AG04449 (cell line): Measurements from ENCODE around the gene ERC2.

Experiments used
- CTCF ChIA-PET: fragments of 350-600 bp; formaldehyde crosslinking; extraction: SDS; loops from one replicate; lab custom pipeline; 2021; ENCODE audit warnings: antibody characterized with exemption; lab: Yijun Ruan, JAX
- POLR2A ChIA-PET: fragments of 400-600, 350-600 bp; formaldehyde crosslinking; extraction: SDS; loops from one replicate; lab custom pipeline; 2020; ENCODE audit warnings: antibody characterized with exemption, inconsistent platforms; lab: Yijun Ruan, JAX
- DNase-seq: peaks from one replicate; pipeline ENCODE4 v3.0.0-alpha.2; 2010; ENCODE audit warnings: low read depth, low spot score
- H3K4me3 ChIP-seq: 2 replicates; pipeline ENCODE4 v1.5.1; 2011; ENCODE audit warnings: low read depth, mild to moderate bottlenecking, control low read depth, low read length
- TF ChIP-seq, protein P1 (sequence below): IDR thresholded peaks from one replicate; pipeline ENCODE4 v1.5.1; 2011; ENCODE audit warnings: mild to moderate bottlenecking, moderate library complexity, low read length, control low read depth, inconsistent platforms; ENCODE audit not compliant: insufficient read depth; ENCODE audit errors: missing control alignments

The ERC2 gene

GRCh38 chr3:56484525-56485032 lies 16.3 kb upstream of the ERC2 start:
- ChIA-PET CTCF (interaction anchor here (0.8 to 1.5 kb wide), 2 partner anchors 10 to 11 kb away, joined by 3 to 4 read pairs; no protein-coding TSS in a partner anchor), POLR2A (no interaction called here)
- no peak for DNase-seq
- TF ChIP-seq, protein P1, sequence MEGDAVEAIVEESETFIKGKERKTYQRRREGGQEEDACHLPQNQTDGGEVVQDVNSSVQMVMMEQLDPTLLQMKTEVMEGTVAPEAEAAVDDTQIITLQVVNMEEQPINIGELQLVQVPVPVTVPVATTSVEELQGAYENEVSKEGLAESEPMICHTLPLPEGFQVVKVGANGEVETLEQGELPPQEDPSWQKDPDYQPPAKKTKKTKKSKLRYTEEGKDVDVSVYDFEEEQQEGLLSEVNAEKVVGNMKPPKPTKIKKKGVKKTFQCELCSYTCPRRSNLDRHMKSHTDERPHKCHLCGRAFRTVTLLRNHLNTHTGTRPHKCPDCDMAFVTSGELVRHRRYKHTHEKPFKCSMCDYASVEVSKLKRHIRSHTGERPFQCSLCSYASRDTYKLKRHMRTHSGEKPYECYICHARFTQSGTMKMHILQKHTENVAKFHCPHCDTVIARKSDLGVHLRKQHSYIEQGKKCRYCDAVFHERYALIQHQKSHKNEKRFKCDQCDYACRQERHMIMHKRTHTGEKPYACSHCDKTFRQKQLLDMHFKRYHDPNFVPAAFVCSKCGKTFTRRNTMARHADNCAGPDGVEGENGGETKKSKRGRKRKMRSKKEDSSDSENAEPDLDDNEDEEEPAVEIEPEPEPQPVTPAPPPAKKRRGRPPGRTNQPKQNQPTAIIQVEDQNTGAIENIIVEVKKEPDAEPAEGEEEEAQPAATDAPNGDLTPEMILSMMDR = no peak
- no peak overlapping the region for H3K4me3 ChIP-seq

DNA sequence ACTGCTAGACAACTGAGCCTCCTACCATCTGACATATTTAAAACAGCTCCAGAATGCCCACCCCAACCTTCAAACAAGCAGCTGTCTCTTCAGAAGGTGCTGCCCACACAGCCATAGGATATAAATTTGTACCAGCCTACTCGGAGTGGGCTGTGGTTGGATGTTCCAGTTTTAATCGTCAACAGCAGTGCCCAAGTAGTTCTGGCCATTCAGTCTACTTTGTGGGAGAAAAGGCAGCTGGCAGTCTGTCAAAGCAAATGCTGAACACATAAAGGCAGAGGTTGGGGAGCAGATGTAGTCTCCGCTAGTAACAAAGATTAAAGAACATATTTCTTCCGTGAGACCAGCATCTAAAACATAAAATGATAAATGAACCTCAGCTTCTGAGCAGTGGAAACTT lies 15.9 kb upstream of the ERC2 start:
- CTCF ChIA-PET = interaction anchor here (1.5 kb wide), 1 partner anchor 10 kb away, joined by 4 read pairs; no protein-coding TSS in a partner anchor

GRCh38 chr3:56477646-56478045 lies 9.4 kb upstream of the ERC2 start:
- no peak for DNase-seq
- POLR2A ChIA-PET = no interaction called here
- no peak overlapping the region for H3K4me3 ChIP-seq
- CTCF ChIA-PET = no interaction called here
- TF ChIP-seq, protein P1 = no peak

More for the DNA sequence above, 15.9 kb upstream of the ERC2 start:
- H3K4me3 ChIP-seq = no peak overlapping the region
- DNase-seq = no peak
- POLR2A ChIA-PET = no interaction called here
- TF ChIP-seq, protein P1 = no peak

GRCh38 chr3:56476771-56477170 lies 8.5 kb upstream of the ERC2 start:
- TF ChIP-seq, protein P1 = no peak
- ChIA-PET CTCF (no interaction called here), POLR2A (no interaction called here)
- DNase-seq = no peak
- no peak overlapping the region for H3K4me3 ChIP-seq

GRCh38 chr3:56471771-56472170 lies 3.5 kb upstream of the ERC2 start:
- DNase-seq = no peak
- POLR2A ChIA-PET = no interaction called here
- CTCF ChIA-PET = no interaction called here
- no peak overlapping the region for H3K4me3 ChIP-seq
- TF ChIP-seq, protein P1 = no peak

DNA sequence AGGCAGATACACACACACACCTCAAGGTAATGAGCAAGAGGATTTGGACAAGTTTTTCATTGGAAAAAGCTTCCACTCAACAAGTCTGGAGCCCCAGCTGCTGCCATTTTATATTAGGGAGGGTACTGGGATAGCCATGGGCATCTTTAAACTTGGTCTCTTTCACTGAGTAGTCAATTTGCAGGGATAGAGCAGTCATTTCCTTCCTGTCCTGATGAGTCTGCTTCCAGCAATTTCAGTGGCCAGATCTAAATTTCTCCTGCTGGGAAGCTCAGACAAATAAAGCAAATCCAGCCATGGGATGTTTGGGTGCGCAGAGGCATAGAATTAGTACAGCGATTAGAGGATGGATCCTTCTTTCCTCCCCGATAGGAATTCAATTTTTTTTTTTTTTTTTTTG lies 874 bp upstream of the ERC2 start:
- CTCF ChIA-PET = no interaction called here
- H3K4me3 ChIP-seq = no peak overlapping the region
- TF ChIP-seq, protein P1 = no peak
- POLR2A ChIA-PET = no interaction called here
- DNase-seq = no peak
